HepG2 (cell line): Measurements from ENCODE around the gene CHST3. TPM values are rescaled to one million over a fixed set of nuclear protein-coding genes. Genes with fewer than 3 reads are reported as not detected.

Source experiments
- CENPX ChIP-seq: sonication (generic); formaldehyde crosslinking; IDR thresholded peaks from 2 replicates; pipeline ENCODE4 v1.9.0; 2021; ENCODE audit warnings: mild to moderate bottlenecking, missing genetic modification reagents, moderate library complexity
- ELF3 ChIP-seq: IDR thresholded peaks from 2 replicates; pipeline ENCODE4 v1.6.1; 2016; ENCODE audit warnings: missing genetic modification reagents, missing compliant biosample characterization
- ELK4 ChIP-seq: sonication (generic); formaldehyde crosslinking; IDR thresholded peaks from 2 replicates; pipeline ENCODE4 v1.9.0; 2021; ENCODE audit warnings: missing genetic modification reagents, borderline replicate concordance
- FOXK1 ChIP-seq: sonication (generic); formaldehyde crosslinking; IDR thresholded peaks from 2 replicates; pipeline ENCODE4 v1.4.0; 2020; ENCODE audit warnings: low read depth, missing genetic modification reagents, borderline replicate concordance
- GFI1 ChIP-seq: sonication (generic); formaldehyde crosslinking; IDR thresholded peaks from 2 replicates; pipeline ENCODE4 v1.5.0; 2020; ENCODE audit warnings: missing genetic modification reagents, mild to moderate bottlenecking, borderline replicate concordance
- HCFC1 ChIP-seq: fragments of 150-350 bp; IDR thresholded peaks from 2 replicates; pipeline ENCODE4 v1.6.1; 2014; ENCODE audit warnings: low read depth, low read length
- HHEX ChIP-seq: IDR thresholded peaks from 2 replicates; pipeline ENCODE4 v1.6.1; 2016; ENCODE audit warnings: control low read depth
- JUNB ChIP-seq: sonication (generic); formaldehyde crosslinking; IDR thresholded peaks from 2 replicates; pipeline ENCODE4 v1.8.0; 2022; ENCODE audit warnings: missing genetic modification reagents, mild to moderate bottlenecking, borderline replicate concordance
- PHF5A ChIP-seq: IDR thresholded peaks from one replicate; pipeline ENCODE4 v1.6.1; 2018; ENCODE audit warnings: low read depth, missing genetic modification reagents; ENCODE audit not compliant: unreplicated experiment
- SRSF4 ChIP-seq: fragments of 200-400 bp; formaldehyde crosslinking; IDR thresholded peaks from one replicate; pipeline ENCODE4 v1.6.1; 2018; ENCODE audit warnings: mild to moderate bottlenecking, low read depth, low read length, moderate library complexity; ENCODE audit not compliant: poor library complexity, severe bottlenecking
- ZBTB3 ChIP-seq: sonication (generic); formaldehyde crosslinking; IDR thresholded peaks from 2 replicates; pipeline ENCODE4 v1.4.0; 2020; ENCODE audit warnings: low read depth, mild to moderate bottlenecking, moderate library complexity, missing genetic modification reagents, borderline replicate concordance
- ZFP62 ChIP-seq: sonication (generic); formaldehyde crosslinking; IDR thresholded peaks from 2 replicates; pipeline ENCODE4 v1.4.0; 2020; ENCODE audit warnings: missing genetic modification reagents
- ZFY ChIP-seq: sonication (generic); formaldehyde crosslinking; IDR thresholded peaks from 2 replicates; pipeline ENCODE4 v1.4.0; 2020; ENCODE audit warnings: missing genetic modification reagents
- ZMYM3 ChIP-seq: sonication (generic); formaldehyde crosslinking; IDR thresholded peaks from 2 replicates; pipeline ENCODE4 v1.5.1; 2020; ENCODE audit warnings: mild to moderate bottlenecking, missing genetic modification reagents
- ZNF253 ChIP-seq: sonication (generic); formaldehyde crosslinking; IDR thresholded peaks from 2 replicates; pipeline ENCODE4 v1.8.0; 2022; ENCODE audit warnings: mild to moderate bottlenecking, missing genetic modification reagents, borderline replicate concordance
- ZNF557 ChIP-seq: sonication (generic); formaldehyde crosslinking; IDR thresholded peaks from 2 replicates; pipeline ENCODE4 v1.4.0; 2020; ENCODE audit warnings: missing genetic modification reagents
- ZNF564 ChIP-seq: sonication (generic); formaldehyde crosslinking; IDR thresholded peaks from 2 replicates; pipeline ENCODE4 v1.8.1; 2023; ENCODE audit warnings: mild to moderate bottlenecking, missing genetic modification reagents
- ZNF580 ChIP-seq: IDR thresholded peaks from 2 replicates; pipeline ENCODE4 v1.6.1; 2016; ENCODE audit warnings: low read depth, borderline replicate concordance
- polyA plus RNA-seq, 8 experiments: library from polyadenylated mRNA; depleted of rRNA in 3 of 8; stranded (reverse) in 7 of 8; unstranded in 1 of 8; fragments of >200 nt; fragmentation: Illumina TruSeq in 4 of 8; extraction: Trizol in 4 of 8; gene quantifications; 2 replicates each; pipeline versions ENCODE4 v1.2.1 to v1.2.3, GENCODE V29; 2011 to 2016; ENCODE audit warnings: low read depth in 4 of 8, missing spikeins in 1 of 8, mixed read lengths in 1 of 8; ENCODE audit not compliant: insufficient read depth in 1 of 8
- total RNA-seq, 5 experiments: library from RNA; depleted of rRNA; stranded (reverse); fragments of >200 nt; fragmentation: Illumina TruSeq; extraction: Trizol; gene quantifications; 2 replicates each; pipeline ENCODE4 v1.2.3, GENCODE V29; 2016; ENCODE audit warnings: low read depth in 1 of 5
- TF ChIP-seq, protein P1 (sequence below): sonication (generic); formaldehyde crosslinking; IDR thresholded peaks from 2 replicates; pipeline ENCODE4 v1.5.1; 2020; ENCODE audit warnings: mild to moderate bottlenecking, missing genetic modification reagents, borderline replicate concordance
- TF ChIP-seq, protein P2 (sequence below): sonication (generic); formaldehyde crosslinking; IDR thresholded peaks from 2 replicates; pipeline ENCODE4 v1.8.1; 2022; ENCODE audit warnings: mild to moderate bottlenecking, missing genetic modification reagents

Gene CHST3
- total and polyA plus RNA-seq, 2 of the 13 experiments (the other 11 are each of a cell fraction or from before 2014, with no cell fraction given), result 7.2 to 18.7 TPM

- TF ChIP-seq PHF5A (CRISPR knock-in tag), result no peak
- TF ChIP-seq ZNF580, result no peak
- no peak for TF ChIP-seq ELK4
- peak; percentile 60 for TF ChIP-seq JUNB (CRISPR knock-in tag)
- peak; percentile 1; the same call in 1 of the 2 replicates for TF ChIP-seq ZFY
- TF ChIP-seq ELF3 (CRISPR knock-in tag), result no peak
- TF ChIP-seq FOXK1 (CRISPR knock-in tag), result no peak
- TF ChIP-seq, protein P1, sequence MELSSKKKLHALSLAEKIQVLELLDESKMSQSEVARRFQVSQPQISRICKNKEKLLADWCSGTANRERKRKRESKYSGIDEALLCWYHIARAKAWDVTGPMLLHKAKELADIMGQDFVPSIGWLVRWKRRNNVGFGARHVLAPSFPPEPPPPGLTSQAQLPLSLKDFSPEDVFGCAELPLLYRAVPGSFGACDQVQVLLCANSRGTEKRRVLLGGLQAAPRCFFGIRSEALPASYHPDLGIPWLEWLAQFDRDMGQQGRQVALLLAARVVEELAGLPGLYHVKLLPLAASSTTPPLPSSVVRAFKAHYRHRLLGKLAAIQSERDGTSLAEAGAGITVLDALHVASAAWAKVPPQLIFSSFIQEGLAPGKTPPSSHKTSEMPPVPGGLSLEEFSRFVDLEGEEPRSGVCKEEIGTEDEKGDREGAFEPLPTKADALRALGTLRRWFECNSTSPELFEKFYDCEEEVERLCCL (CRISPR knock-in tag), result peak; percentile 45; the same call in 1 of the 2 replicates
- TF ChIP-seq ZNF557, result no peak
- 0 out of 2 replicates have a peak, but pooled peaks have one; percentile 66 for TF ChIP-seq ZNF564 (CRISPR knock-in tag)
- 0 out of 2 replicates have a peak, but pooled peaks have one; percentile 41 for TF ChIP-seq ZNF253 (CRISPR knock-in tag)
- 0 out of 2 replicates have a peak, but pooled peaks have one; percentile 57 for TF ChIP-seq GFI1 (CRISPR knock-in tag)
- no peak for TF ChIP-seq HHEX (CRISPR knock-in tag)
- TF ChIP-seq CENPX (CRISPR knock-in tag), result no peak
- TF ChIP-seq, protein P2, sequence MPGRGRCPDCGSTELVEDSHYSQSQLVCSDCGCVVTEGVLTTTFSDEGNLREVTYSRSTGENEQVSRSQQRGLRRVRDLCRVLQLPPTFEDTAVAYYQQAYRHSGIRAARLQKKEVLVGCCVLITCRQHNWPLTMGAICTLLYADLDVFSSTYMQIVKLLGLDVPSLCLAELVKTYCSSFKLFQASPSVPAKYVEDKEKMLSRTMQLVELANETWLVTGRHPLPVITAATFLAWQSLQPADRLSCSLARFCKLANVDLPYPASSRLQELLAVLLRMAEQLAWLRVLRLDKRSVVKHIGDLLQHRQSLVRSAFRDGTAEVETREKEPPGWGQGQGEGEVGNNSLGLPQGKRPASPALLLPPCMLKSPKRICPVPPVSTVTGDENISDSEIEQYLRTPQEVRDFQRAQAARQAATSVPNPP, result no peak
- no peak for TF ChIP-seq ZFP62 (CRISPR knock-in tag)
- TF ChIP-seq ZMYM3, result no peak
- no peak for TF ChIP-seq ZBTB3 (CRISPR knock-in tag)
- no peak for TF ChIP-seq SRSF4
- TF ChIP-seq HCFC1, result no peak
Measured at GRCh38 chr10:71964743-71965515, 734 bp downstream of the CHST3 start (continued).
